Panc1 (cell line): ENCODE results near the gene PRF1.

ENCODE experiments used
- CTCF ChIP-seq: fragments of 450-650 bp; IDR thresholded peaks from 2 replicates; pipeline ENCODE4 v1.5.1; 2017; ENCODE audit warnings: mild to moderate bottlenecking
- POLR2AphosphoS5 ChIP-seq: IDR thresholded peaks from 2 replicates; pipeline ENCODE4 v1.6.1; 2012; ENCODE audit warnings: mild to moderate bottlenecking, low read depth, low read length, moderate library complexity
- REST ChIP-seq, 2 experiments: IDR thresholded peaks; 2 replicates each; pipeline ENCODE4 v1.6.1; 2011 to 2012; ENCODE audit warnings: low read depth in 2 of 2, control low read depth in 1 of 2, low read length in 1 of 2, mild to moderate bottlenecking in 1 of 2, moderate library complexity in 1 of 2; ENCODE audit not compliant: insufficient read depth in 1 of 2
- TCF7L2 ChIP-seq: IDR thresholded peaks from 2 replicates; pipeline ENCODE4 v1.6.1; 2011; ENCODE audit warnings: mild to moderate bottlenecking, low read depth, low read length, inconsistent platforms

GRCh38 chr10:70598857-70599295 is 3.7 kb downstream of the PRF1 start:
- TF ChIP-seq POLR2AphosphoS5 (no peak), CTCF (no peak), REST (IDR thresholded peaks at IDR 0.05; ENCODE audit: insufficient read depth in 1 of 2, low read depth in 2 of 2, low read length in 1 of 2) (no peak), TCF7L2 (no peak)
